GM19328 (cell line): ENCODE data around the gene ANKRD13B.

Experiments used
- ATAC-seq: cut with Tn5 transposase; IDR thresholded peaks from one replicate; pipeline ENCODE4 v1.9.1; 2021; ENCODE audit warnings: mild to moderate bottlenecking, moderate library complexity; ENCODE audit not compliant: unreplicated experiment

Gene ANKRD13B

DNA sequence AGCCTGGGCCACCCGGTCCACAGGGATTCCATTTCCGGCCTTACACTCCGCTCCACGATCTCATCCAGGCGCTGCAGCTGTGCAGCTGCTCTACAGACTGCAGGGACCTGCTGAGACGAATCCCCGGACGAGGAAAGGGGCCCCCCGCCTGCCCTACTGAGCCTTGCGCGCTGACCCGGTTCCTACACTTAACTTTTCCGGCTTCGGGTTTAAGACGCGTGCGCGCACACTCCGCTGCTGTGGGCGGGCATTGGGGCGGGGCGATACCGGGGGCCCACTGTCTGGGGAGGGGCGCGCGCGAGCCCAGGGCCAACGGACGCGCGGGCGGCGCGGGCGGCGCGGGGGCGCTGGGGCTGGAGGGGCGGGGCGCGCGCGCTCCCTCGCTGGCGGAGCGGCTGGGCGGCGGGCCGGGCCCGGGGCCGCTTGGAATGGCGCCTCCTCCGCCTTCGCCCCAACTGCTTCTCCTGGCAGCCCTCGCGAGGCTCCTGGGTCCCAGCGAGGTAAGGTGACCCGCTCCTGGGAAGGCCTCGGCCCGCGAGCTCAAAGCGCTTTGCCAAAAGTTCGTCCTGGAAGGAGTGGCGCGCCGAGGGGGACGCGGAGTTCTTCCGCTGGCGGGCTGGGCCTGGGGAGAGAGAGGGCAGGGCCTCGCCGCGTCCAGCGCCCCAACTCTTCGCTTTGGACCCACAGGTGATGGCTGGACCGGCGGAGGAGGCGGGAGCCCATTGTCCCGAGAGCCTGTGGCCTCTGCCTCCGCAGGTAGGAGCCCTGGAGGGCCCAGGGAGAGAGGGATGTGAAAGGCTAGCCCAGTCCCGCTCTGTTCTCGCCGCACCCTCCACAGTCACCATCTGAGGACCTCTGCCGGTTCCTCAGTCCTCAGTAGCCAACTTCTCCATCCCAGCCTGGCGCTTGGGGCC is 24.3 kb upstream of the ANKRD13B start, which contains the start of gene TP53I13:
Gene TP53I13 (plus strand): TSS at position 371 of the 914 bp plus-strand sequence. CDS start 58 bp downstream, at position 429.
- peak; percentile 35 for ATAC-seq

DNA sequence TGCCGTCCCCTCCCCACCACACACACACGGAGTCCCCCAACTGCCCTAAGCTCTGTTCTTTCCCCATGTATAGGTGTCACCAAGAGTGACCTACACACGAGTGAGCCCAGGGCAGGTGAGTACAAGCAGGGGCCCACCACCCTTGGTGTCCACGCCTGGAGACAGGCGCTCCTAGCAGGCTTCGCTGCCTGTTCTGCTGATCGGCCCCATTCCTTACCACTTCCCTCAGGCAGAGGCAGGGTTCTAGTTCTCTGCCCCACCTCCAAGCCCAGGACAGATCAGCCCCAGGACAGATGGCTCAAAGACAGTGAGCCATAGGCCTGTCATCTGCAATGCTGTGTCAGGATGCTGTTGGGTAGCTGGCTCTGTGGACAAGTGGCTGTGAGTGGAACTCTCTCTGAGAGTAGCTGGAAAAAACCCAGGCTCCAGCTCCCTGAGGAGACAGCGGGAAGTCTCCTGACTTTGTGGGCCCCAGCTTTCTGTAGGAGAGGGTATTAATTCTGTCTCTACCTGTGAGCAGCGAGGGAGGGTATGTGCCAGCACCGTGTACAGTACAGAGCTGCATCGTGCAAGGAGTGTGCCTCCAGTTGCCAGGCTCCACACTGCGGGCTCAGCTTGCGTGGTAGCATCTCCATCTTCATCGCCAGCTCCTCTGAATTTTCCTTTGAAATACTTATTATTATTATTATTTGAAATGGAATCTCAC is 23.5 kb upstream of the ANKRD13B start:
- ATAC-seq = no peak

DNA sequence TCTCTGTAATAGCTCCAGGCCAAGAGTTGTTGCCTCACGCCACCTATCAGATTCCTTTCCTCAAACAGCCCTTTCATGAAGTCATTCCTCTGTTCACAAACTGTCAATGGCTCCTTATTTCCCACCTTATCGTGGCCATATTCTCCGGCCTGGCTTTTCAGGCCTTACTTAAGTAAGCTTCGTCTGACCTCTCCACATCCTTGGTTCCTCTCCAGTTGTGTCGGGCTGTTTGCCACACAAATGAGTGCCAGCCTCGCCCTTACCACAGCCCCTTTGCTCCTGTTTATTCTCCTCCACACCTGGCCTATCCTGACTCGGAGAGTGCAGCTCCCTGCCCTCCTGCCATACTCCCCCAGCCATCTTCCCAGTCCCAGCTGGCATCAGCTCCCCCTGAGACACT is 22.4 kb upstream of the ANKRD13B start:
- no peak for ATAC-seq

DNA sequence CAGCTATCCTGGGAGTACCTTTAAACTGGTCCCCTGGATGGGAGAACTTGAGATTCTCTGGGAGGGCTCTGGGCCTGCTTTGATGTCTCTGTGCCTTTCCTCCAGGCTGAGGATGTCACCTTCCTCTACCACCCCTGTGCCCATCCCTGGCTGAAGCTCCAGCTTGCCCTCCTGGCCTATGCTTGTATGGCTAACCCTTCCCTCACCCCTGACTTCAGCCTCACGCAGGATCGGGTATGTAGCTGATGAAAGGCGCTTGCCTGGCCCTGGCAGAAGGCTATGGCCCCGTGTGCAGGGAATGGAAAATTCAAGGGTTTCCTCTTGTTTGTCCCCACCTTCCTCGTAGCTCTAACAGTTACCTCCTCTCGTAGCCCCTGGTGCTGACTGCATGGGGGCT is 21.4 kb upstream of the ANKRD13B start:
- ATAC-seq = no peak

DNA sequence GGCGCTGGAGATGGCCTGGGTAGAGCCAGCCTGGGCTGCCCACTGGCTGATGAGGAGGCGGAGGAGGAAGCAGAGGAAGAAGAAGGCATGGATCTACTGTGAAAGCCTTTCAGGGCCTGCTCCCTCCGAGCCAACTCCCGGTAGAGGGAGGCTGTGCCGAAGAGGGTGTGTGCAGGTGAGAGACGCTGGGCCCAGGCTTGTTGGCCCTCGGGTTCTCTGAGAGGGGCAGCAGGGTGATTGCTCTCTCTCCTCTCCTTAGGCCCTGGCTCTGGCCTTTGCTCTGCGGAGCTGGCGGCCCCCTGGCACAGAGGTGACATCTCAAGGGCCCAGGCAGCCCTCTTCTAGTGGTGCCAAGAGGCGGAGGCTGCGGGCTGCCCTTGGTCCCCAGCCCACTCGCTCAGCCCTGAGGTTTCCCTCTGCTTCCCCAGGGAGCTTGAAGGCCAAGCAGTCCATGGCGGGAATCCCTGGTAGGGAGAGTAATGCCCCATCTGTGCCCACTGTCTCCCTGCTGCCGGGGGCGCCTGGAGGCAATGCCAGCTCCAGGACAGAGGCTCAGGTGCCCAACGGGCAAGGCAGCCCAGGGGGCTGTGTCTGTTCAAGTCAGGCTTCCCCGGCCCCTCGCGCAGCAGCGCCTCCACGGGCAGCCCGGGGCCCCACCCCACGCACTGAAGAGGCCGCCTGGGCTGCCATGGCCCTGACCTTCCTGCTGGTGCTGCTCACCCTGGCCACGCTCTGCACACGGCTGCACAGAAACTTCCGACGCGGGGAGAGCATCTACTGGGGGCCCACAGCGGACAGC is 20.9 kb upstream of the ANKRD13B start:
- no peak for ATAC-seq

DNA sequence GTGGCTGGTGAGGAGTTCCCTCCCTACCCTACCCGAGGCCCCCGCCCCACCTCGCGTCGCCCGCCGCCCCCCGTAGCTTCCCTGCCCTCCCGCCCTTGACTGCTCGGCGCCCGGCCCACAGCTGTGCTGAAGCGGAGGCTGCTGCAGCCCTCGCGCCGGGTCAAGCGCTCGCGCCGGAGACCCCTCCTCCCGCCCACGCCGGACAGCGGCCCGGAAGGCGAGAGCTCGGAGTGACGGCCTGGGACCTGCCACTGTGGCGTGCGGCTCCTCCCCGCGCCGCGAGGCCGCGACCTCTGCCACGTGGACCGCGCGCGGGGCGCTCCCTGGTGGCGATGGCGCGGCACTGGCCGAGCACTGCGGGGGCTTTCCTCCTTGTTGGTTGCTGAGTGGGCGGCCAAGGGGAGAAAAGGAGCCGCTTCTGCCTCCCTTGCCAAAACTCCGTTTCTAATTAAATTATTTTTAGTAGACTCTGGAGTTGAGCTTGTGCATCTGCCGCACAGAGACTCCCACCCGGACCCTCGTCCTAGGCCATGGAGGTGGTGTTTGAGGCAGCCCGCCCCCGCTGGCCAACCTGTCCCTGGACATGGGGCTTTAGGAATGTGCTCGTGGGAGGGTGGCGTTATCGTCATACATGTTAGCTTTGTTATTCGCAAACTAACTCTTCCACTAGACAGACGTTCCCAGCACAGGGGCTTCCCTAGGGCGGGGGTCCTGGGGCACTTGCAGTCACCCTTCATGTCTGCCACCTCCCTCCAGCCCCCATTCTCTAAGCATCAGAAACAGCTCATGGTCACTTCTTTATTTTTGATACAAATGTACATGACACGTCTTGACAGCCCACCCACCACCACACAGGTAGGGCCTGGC is 20.0 kb upstream of the ANKRD13B start:
- no peak for ATAC-seq

DNA sequence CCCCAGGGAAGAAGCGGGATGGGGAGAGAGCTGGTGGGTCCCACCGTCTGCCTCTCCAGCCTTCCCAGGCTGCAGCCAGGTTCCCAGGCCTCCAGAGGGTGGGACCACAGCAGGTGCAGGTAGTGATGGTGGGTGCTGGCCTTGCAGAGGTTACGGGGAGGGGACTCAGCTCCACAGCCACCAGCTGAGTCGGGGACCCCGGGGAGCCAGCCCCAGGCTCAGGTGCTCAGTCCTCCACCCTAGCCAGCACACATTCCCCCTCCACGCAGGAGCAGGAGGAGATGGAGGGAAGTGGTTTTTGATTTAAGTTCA is 19.4 kb upstream of the ANKRD13B start:
- ATAC-seq = no peak

DNA sequence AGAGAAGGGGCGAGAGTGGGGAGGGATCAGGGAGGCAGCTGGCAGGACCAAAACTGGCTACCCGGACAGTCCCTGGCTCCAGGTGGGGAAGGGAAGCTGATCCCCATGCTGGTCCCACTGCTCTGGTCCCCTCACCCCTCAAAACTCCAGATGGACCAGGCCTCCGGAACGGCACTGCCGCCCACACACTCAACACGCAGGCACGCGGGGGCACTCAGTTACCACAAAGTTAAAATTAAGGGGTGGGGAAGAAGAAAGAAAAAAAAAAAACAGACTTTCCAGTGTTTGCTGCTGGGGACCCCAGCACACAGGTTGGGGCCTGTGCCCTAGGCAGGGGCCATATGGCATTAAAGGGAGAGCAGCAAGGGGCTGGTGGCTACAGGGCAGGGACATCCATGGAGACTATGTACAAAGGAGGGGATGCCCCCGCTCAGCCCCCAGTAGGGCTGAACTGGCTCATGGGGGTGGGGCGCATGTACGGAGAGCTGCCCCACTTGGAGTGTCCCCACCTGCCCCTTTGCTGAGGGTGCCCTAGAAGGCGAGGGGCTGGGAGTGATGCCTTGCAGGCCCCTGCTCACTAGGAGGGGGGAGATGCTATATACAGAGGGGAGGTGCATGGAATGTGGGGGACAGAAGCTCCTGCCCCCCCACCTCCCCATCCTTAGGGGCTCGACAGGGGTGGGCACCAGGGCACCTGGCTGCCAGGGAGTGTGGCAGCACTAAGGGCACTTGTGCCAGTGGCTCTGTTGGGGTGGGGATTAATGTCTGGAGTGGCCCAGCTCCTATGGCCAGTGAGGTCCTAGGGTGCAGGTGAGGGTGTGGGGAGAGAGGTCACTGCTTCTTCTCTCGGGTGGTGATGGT is 18.8 kb upstream of the ANKRD13B start:
- no peak for ATAC-seq

DNA sequence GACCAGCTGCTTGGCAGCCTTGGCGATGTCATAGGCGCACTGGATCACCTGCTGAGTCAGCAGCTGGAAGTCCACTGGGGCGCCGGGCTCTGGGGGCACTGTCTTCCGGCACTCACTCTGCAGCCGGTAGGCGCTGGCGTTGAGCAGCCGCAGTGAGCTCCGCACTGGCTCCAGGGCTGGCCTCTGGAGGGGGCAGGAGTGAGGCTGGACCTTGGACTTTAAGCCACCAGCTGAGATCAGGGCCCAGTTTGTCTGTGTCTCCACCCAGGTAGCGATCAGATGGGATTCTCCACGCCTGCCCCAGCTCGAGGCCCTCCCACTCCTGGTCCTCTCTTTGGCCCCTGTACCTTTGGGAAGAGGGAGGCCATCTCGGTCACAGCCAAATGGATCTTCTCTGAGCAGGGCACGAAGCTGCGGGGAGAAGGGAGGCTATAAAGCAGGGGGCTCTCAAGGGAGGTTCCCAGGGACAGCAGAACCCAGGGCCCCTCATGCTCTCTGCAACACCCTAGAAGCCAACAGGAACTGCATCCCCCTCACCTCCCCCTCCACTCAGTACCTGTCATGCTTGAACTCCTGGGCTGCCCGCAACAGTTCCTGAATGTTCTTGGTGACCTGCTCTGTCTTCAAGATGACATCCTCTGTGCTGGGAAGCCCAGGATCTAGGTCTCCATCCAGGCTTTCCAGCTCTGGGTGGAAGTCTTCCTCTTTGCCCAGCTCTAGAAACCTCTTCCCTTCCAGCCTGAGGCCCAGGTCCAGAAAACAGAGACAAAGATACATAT is 18.0 kb upstream of the ANKRD13B start:
- ATAC-seq = no peak

DNA sequence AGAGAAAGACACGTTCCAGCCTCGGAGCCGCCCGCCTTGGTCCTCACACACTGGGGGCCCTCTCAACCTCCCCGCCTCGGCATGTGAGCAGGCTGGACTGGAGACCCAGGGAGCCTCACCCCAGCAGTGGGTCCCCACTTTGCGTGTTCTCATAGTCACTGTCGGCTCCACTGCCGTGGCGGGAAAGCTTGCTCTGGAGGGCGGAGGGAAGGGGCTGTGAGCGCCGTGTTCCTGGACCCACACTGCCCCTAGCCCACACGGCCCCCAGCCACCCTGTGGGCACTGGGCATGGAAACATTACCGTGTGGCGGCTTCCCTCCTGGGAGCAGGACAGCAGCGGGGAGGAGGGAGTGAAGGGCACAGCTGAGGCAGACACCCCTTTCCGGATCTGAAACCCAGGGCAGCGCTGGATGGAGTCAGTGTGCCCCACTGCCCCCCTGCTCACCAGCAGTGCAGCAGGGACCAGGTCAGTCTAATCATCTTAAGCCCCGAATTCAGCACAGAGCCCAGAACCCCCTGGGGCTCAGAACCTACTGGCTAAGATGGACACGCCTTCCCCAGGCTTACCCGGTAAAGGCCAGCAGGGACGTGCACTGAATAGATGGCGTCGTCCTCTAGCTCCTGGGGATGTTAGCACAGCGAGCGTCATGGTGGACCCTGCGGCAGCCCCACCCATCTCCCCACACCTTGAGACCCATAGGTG is 17.3 kb upstream of the ANKRD13B start:
- ATAC-seq = no peak

DNA sequence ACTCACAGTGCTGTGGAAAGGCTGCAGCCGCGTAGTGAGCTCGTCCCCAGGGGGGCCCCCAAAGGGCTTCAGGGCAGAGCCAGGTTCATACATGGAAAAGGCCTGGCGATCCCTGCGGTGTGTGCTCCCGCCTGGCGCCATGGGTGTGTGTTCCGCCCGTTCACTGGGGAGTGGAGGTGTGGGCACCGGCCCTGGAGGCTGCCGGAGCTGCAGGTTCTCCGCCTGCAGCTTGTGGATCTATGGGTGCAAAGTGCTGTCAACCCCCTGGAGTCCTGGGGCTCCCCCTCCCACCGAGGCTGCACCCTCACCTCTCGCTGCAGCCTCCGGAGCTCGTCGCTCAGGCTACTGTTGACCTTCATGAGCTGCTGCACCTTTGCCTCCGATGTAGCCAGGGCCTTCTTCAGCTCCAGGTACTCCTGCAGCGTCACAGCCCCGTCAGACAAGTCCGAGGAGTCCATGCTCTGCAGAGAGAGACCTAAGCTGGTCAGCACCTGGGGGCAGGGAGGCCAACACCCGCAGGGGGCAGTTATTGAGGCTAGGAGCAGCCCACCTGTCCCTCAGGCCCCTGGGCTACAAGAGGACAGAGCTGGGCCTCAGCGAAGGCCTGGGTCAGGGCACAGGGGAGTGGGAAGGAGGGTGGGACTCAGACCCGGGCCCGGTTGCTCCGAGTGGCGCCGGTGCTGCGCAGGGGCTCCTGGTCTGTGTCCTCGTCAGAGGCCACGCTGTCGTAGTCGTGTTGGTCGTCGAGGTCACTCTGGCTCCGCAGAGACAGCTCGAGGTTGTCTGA is 16.5 kb upstream of the ANKRD13B start:
- no peak for ATAC-seq

DNA sequence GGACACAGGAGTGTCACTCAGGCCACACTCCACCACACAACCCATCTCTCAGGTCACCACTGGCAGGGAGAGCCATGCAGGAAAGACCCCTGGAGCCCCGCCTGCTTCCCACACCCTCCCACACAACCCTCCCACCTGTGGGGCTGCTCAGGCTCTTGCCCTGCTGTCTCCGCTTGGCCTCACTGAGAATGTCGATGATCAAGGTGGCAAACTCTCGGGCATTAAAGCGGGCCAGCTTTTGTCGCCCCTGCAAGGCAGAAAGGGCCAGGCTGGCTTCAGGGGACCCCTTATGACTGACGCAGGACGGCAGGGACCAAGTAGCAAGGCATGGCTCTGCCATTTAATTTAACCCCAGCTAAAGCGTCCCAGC is 15.9 kb upstream of the ANKRD13B start:
- no peak for ATAC-seq

DNA sequence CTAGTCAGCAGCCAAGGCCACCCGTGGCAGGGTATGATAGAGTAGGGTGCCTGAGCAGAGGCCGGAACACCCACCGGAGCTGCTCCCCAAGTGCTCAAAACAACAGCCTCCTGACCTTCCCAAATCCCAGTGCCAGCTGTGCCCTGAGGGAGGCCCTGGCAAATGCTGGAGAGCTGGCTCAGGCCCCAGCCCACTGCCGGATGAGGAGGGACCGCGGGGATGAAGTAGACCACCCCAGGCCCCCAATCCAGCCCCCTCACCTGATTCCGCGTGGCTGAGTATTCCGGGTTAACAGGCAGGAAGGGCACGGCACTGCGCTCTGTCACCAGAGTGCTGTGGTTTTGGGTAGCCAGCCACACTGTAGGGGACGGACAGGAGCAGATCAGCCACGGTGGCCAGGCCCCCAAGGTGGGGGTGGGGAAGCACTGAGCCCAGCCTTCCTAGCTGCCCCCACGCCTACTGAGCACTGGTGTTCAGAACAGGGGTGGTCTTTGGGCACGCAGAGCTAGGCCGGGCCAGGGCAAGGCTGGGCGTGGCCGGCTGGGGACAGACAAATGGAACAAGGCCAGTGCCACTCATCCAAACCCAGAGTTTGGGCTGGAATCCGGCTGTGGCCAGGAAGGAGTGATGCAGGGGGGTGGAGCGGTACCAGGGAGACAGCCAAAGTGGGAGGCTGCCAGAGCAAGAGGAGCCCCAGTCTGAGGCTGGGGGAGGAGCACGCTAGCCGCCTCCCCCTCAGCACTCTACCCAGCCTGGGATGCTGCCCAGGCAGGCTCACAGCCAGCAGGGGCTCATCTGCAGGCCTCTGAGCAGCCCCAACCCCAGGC is 15.3 kb upstream of the ANKRD13B start:
- ATAC-seq = no peak

DNA sequence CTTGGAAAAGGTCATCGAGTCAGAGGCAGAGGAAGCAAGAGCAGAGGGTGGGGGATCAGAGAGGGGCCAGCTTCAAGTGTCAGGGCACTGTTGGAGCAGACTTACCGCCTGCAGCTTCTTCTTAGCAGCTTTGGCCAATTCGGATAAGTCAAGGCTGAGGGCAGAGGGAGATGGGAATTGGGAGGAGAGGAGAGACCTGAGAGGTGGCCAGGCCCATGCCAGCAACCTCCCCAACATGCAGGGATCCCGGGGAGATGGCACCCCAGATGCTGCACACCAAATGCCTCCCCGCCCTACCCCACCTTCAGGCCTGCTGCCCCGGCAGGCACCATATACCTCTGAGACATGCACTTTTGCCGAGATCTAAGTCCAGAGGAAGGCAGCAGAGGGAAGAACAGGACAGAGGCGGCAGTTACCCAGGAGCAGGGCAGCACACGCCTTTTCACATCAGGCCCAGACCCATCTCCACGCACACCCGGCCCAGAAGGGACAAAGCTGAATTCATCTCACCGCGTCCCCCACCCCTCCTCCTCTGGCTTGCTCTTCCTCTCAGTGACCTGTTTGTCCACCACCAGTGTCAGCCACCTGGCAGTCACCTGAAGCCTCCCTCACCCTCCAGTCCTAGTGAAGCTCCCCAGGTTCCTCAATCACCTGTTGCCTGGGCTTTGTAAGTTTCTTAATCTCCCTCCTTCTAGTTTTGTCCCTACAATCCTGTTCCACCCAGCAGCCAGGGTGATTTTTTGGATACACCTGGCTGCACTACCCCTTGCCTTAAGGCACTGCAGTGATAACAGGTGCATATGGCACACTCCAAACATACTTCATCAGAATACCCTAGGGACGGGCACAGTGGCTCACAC is 14.1 kb upstream of the ANKRD13B start:
- no peak for ATAC-seq

DNA sequence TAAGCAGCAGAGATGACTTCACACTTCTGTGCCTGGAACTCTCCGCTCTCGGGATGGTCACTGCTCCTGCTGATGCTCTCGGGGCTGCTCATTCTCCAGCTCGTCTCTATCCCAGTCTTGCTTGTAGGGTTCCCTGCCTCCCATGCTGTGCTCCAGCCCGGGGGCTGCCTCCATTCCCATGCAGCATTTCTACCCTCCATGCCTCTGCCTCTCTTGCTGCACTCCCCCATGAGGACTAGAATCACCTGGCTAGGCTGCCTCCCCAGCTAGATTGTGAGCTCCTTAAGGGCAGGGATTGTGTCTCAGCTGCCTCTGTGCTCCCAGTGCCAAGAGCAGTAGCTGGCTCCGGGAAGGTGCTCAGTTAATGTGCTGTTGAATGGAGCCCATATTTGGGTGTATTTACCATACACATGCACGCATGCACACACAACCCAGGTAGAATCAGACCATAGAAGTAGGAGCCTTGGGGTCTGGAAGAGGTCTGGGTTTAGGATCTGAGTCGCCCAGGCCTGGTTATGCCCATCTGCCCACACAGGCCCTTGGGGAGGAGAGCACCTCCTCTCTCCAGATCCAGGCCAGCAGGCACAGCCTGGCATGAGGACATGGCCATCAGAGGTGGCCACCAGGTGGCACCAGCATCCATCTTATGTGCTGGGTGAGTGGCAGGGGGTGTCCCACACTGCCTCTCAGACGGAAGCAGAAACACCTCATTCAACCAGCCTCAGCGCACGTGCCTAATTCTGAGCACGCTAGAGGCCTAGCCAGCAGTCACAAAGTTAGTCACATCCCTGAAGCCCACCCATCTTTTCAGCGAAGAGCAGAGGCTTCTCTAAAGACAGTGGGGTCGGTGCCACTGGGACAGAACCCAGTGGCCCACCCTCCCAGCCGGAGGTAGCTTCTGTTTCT is 12.8 kb upstream of the ANKRD13B start:
- ATAC-seq = no peak
